Measurements from ENCODE around the gene HAL. TPM values are rescaled to one million over a fixed set of nuclear protein-coding genes. Genes with fewer than 3 reads are reported as not detected.

The HAL gene
- total and polyA plus RNA-seq, 4 donors, result 1.2 to 7.9 (median 4.2) TPM

DNA sequence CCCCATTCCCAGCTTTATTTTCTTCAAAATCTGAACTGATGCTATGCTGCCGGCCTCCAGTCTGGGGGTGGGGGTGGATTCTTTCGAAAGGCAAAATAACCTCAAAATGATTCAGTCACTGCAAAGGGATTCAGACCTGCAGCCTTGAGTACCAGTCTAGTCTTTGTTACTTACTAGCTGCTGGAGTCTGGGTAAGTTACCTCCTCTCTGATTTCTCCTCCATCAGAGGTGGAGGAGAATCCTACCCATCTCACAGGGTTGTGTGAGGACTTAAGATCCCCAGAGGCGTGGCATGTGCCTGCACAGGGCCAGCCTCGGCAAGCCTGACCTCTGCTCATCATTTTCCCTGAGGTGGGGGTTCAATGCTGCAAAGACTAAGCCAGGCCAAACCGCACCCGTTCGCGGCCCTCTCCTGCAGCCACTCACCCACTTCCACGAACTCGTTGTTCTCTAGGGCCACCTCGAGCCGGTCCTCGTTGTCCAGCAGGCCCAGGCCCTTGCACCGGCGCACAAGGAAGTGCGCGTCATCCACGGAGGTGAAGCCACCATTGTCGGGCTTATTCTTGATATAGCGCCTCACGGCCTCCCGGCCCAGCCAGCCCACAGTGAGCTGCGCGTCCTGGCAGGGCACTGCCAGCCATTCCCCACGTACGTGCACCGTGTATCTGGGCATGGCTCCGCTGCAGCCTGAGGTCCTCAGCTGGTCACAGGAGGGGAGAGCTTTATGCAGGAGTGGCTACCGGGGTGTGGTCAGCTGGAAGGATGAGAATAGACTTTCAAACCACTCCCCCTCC is 709 bp downstream of the HAL start:
- Histone ChIP-seq H3K9me3 (ENCODE audit: control insufficient read depth in 4 of 4, insufficient read depth in 3 of 4, low read length in 3 of 4) (no peaks in the 10 kb centered on the region), H3K36me3 (ENCODE audit: control insufficient read depth in 4 of 4, insufficient read depth in 4 of 4, low read length in 4 of 4) (peaks cover 0 to 4% (median 2%) of the 10 kb centered on the region in 4 donors), H3K4me1 (ENCODE audit: control insufficient read depth in 5 of 5, insufficient read depth in 5 of 5, low read length in 5 of 5) (peaks cover 0 to 5% (median 0%) of the 10 kb centered on the region in 5 donors), H3K4me3 (no peak overlapping the region), H3K27me3 (ENCODE audit: control insufficient read depth in 3 of 3, insufficient read depth in 3 of 3, low read length in 2 of 3) (no peaks in the 10 kb centered on the region), H3K27ac (ENCODE audit: low read depth in 1 of 2, low read length in 1 of 2) (peak overlapping the region in 1 of 2 donors; percentile 65), H3K9ac (ENCODE audit: insufficient read depth in 1 of 2, low read length in 2 of 2) (no peak overlapping the region)
- no peak for TF ChIP-seq CTCF (IDR thresholded peaks at IDR 0.05; ENCODE audit: control extremely low read depth, extremely low read depth)
- ATAC-seq (ENCODE audit: insufficient read depth, low FRiP score) (no peak), DNase-seq (no peak)
- 76 to 83% methylated on average over 29 of the region's 29 CpGs for WGBS, 2 donors

DNA sequence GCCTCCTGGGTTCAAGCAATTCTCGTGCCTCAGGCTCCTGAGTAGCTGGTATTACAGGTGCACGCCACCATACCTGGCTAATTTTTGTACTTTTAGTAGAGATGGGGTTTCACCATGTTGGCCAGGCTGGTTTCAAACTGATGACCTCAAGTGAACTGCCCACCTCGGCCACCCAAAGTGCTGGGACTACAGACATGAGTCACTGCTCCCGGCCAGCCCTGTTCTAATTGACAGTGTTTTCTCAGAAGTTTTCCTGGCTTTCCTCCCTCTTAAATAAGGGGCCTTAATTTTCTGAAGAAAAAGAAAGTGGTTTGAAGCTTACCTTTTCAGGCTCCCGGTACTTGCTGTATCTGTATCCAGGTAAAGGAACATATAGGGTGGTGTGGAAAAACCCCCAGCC is 1.7 kb downstream of the HAL start:
- no peak overlapping the region for H3K4me3 ChIP-seq
- 90% methylated on average over 5 of the region's 5 CpGs for WGBS, 2 donors

GRCh38 chr12:95993907-95994306 is 2.2 kb downstream of the HAL start:
- TF ChIP-seq CTCF (IDR thresholded peaks at IDR 0.05; ENCODE audit: control extremely low read depth, extremely low read depth), result no peak
- Histone ChIP-seq H3K9ac (ENCODE audit: insufficient read depth in 1 of 2, low read length in 2 of 2) (no peak overlapping the region), H3K4me3 (no peak overlapping the region), H3K36me3 (ENCODE audit: control insufficient read depth in 4 of 4, insufficient read depth in 4 of 4, low read length in 4 of 4) (no peaks in the 10 kb centered on the region), H3K27me3 (ENCODE audit: control insufficient read depth in 3 of 3, insufficient read depth in 3 of 3, low read length in 2 of 3) (no peaks in the 10 kb centered on the region), H3K27ac (ENCODE audit: low read depth in 1 of 2, low read length in 1 of 2) (no peak overlapping the region), H3K4me1 (ENCODE audit: control insufficient read depth in 5 of 5, insufficient read depth in 5 of 5, low read length in 5 of 5) (peaks cover 0 to 5% (median 0%) of the 10 kb centered on the region in 5 donors), H3K9me3 (ENCODE audit: control insufficient read depth in 4 of 4, insufficient read depth in 3 of 4, low read length in 3 of 4) (no peaks in the 10 kb centered on the region)
- 92 to 95% methylated on average over 7 of the region's 7 CpGs for WGBS, 2 donors
- no peak for DNase-seq
- ATAC-seq (ENCODE audit: insufficient read depth, low FRiP score), result no peak

More for the DNA sequence above, 1.7 kb downstream of the HAL start:
- DNase-seq, result no peak
- H3K27me3 ChIP-seq (ENCODE audit: control insufficient read depth in 3 of 3, insufficient read depth in 3 of 3, low read length in 2 of 3), result no peaks in the 10 kb centered on the region
- no peak for ATAC-seq (ENCODE audit: insufficient read depth, low FRiP score)
- no peak overlapping the region for H3K9ac ChIP-seq (ENCODE audit: insufficient read depth in 1 of 2, low read length in 2 of 2)
- H3K4me1 ChIP-seq (ENCODE audit: control insufficient read depth in 5 of 5, insufficient read depth in 5 of 5, low read length in 5 of 5), result peaks cover 0 to 5% (median 0%) of the 10 kb centered on the region in 5 donors
- no peaks in the 10 kb centered on the region for H3K36me3 ChIP-seq (ENCODE audit: control insufficient read depth in 4 of 4, insufficient read depth in 4 of 4, low read length in 4 of 4)
- no peak overlapping the region for H3K27ac ChIP-seq (ENCODE audit: low read depth in 1 of 2, low read length in 1 of 2)
- TF ChIP-seq CTCF (IDR thresholded peaks at IDR 0.05; ENCODE audit: control extremely low read depth, extremely low read depth), result no peak
- no peaks in the 10 kb centered on the region for H3K9me3 ChIP-seq (ENCODE audit: control insufficient read depth in 4 of 4, insufficient read depth in 3 of 4, low read length in 3 of 4)

Measured in lung (tissue), 12 donors.